Measurements from ENCODE around the gene AP2S1. TPM values are rescaled to one million over a fixed set of nuclear protein-coding genes. Genes with fewer than 3 reads are reported as not detected.
"Not testable (repeated sequence)": the region's sequence is repeated elsewhere in the genome, so short reads cannot be mapped to it uniquely, and the experiment has no call there.

The AP2S1 gene
- polyA plus RNA-seq, 3 donors: 90.2 to 120 (median 95.1) TPM

GRCh38 chr19:46859637-46860124 lies 9.0 kb upstream of the AP2S1 start:
- no peak for DNase-seq (ENCODE audit: extremely low read depth in 1 of 11, low read depth in 9 of 11, low spot score in 4 of 11)

DNA sequence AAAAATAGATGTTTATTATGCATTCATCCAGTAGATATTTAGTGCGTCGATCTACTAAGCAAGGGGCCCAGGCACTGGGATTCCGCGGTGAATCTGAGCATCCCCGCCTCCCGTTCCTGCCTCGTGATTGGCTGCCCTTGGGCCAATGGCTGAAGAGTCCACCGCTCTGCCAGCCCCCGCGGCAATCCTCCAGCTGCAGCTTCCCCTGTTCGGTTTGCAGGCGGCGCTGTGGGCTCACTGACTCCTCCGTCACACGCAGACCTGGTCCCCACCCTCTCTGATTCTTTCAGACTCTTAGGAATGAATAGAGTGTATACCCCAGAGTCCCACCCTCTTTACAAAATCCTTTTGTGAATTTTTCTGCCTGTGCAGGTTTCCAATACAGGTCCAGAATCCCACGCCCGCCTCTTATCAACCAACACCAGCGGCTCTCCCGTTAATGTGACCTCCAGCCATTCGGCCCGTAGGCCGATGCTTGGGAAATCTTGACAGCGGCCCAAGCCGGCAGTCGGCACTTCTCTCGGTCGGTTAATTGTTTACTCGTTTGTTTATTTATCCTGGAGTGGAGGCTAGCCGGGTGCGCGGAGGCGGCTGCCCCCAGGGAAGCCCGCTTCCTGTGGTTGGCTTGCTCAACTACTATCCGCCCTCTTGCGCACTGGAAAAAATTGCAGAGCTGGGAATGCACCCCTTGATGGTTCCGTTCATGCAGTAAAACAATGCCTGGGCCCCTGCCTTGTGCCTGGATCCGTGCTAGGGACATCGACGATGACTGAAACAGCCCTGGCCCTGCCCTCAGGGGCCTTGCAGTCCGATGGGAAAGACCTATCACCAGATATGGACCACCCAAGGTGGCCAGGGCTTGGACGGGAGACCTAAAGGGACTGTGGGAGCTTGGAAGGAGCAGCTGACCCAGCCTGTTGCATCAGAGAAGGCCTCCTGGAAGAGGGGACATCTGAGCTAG lies 5.7 kb upstream of the AP2S1 start:
- DNase-seq (ENCODE audit: extremely low read depth in 1 of 11, low read depth in 9 of 11, low spot score in 4 of 11): peak; percentile 73 to 93 (median 89)

GRCh38 chr19:46854698-46855097 lies 4.1 kb upstream of the AP2S1 start:
- DNase-seq (ENCODE audit: extremely low read depth in 1 of 11, low read depth in 9 of 11, low spot score in 4 of 11): not testable (repeated sequence)

GRCh38 chr19:46852830-46853229 lies 2.2 kb upstream of the AP2S1 start:
- DNase-seq (ENCODE audit: extremely low read depth in 1 of 11, low read depth in 9 of 11, low spot score in 4 of 11): no peak

- DNase-seq (ENCODE audit: extremely low read depth in 1 of 11, low read depth in 9 of 11, low spot score in 4 of 11): no peak
Measured at GRCh38 chr19:46849610-46850009, 1.0 kb downstream of the AP2S1 start.

DNA sequence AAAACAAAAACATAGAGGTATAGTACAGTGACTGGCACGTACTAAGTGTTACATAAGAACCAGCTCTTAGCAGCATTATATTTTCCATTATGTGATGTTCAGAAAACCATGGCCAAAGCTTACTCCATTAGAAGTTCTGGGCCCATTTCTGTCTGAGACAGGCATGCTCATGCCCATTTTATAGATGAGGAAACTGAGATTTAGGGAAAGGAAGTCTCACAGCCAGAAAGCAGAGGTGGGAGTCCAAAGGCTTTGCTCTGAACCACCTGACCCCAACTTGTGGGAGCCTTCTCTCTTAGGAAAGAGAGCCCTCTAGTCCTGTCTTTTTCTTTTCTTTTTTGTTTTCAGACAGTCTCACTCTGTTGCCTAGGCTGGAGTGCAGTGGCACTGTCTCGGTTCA lies 2.3 kb downstream of the AP2S1 start:
- DNase-seq (ENCODE audit: extremely low read depth in 1 of 11, low read depth in 9 of 11, low spot score in 4 of 11): no peak

DNA sequence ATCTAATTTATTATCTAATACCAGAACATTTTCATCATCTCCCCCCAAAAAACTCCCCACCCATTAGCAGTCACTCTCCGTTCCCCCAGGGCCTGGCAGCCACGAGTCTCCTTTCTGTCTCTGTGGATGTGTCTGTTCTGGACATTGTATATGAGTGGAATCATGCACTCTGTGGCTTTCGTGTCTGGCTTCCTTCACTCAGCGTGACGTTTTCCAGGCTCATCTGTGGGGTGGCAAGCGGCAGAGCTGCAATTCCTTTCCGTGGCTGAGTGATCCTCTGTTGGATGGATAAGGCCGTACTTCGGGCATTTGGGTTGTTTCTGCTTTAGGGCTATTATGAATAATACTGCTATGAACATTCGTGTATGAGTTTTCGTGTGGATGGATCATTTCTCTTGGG lies 3.1 kb downstream of the AP2S1 start:
- no peak for DNase-seq (ENCODE audit: extremely low read depth in 1 of 11, low read depth in 9 of 11, low spot score in 4 of 11)

DNA sequence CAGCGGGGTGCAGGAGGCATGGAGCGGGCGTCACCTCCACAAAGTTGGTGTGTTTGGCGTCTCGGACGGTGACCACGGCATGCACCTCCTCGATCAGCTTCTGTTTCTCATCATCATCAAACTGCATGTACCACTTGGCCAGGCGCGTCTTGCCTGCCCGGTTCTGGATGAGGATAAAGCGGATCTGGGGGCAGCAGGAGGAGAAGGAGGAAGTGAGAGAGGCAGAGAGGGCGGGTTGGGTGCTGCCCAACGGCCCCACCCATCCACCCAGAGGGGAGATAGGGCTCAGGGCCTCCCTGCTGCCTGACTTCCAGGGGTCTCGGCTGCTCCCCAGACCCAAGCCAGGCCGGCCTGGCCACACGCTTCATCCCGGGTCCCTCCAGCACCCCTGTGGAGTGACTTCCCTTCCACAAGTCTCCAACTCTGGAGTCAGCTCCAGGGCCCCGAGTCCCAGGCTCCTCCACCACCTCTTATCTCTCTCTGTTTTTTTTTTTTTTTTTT lies 4.6 kb downstream of the AP2S1 start:
- DNase-seq (ENCODE audit: extremely low read depth in 1 of 11, low read depth in 9 of 11, low spot score in 4 of 11): no peak

GRCh38 chr19:46844067-46844489 lies 6.6 kb downstream of the AP2S1 start:
- no peak for DNase-seq (ENCODE audit: extremely low read depth in 1 of 11, low read depth in 9 of 11, low spot score in 4 of 11)

GRCh38 chr19:46842791-46843190 lies 7.9 kb downstream of the AP2S1 start:
- no peak for DNase-seq (ENCODE audit: extremely low read depth in 1 of 11, low read depth in 9 of 11, low spot score in 4 of 11)

GRCh38 chr19:46841458-46842083 lies 9.1 kb downstream of the AP2S1 start:
- DNase-seq (ENCODE audit: extremely low read depth in 1 of 11, low read depth in 9 of 11, low spot score in 4 of 11): no peak

- peak in 7 of 11 donors; percentile 65 to 71 (median 66) for DNase-seq (ENCODE audit: extremely low read depth in 1 of 11, low read depth in 9 of 11, low spot score in 4 of 11)
Measured at GRCh38 chr19:46840498-46840942, 10.1 kb downstream of the AP2S1 start.

- no peak for DNase-seq (ENCODE audit: extremely low read depth in 1 of 11, low read depth in 9 of 11, low spot score in 4 of 11)
Measured at GRCh38 chr19:46839752-46840497, 10.7 kb downstream of the AP2S1 start.

DNA sequence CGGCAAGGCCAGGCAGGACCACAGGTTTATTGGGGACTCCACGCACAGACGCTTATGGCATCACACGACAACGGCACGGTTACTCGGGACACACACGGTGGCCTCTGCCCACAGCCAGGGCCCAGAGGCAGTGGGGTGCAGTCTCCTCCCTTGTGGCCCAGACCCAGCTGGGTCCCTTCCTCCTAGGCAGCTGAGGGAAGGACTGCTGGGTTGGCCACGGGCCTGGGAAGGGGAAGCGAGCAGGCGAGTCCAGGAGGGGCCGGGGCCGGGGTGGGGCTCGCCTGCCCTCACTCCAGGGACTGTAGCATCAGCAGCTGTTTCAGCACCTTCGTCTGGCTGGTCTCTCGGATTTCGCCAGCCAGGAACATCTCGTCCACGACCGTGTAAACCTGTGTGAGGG lies 12.5 kb downstream of the AP2S1 start:
- DNase-seq (ENCODE audit: extremely low read depth in 1 of 11, low read depth in 9 of 11, low spot score in 4 of 11): no peak

GRCh38 chr19:46834984-46835383 lies 15.7 kb downstream of the AP2S1 start:
- DNase-seq (ENCODE audit: extremely low read depth in 1 of 11, low read depth in 9 of 11, low spot score in 4 of 11): no peak

- DNase-seq (ENCODE audit: extremely low read depth in 1 of 11, low read depth in 9 of 11, low spot score in 4 of 11): no peak
Measured at GRCh38 chr19:46834121-46834520, 16.5 kb downstream of the AP2S1 start.

DNA sequence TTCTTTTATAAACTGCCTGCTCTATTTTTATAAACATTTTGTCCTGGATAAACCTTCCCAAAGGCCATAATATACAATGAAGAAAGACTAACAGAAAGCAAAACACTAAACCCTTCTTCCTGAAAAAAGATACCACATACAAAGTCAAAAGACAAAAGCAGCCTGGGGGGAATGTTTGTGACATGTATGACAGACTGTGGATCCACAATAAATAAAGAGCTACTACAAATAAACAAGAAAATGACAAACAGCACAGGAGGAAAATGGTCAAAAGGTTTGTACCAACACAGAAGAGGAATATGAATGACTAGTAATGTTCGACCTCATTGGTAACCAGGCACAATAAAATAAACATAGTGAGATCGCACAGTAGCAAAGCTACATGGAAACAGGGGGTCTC lies 19.8 kb downstream of the AP2S1 start:
- DNase-seq (ENCODE audit: extremely low read depth in 1 of 11, low read depth in 9 of 11, low spot score in 4 of 11): no peak

GRCh38 chr19:46828484-46828883 lies 22.2 kb downstream of the AP2S1 start:
- DNase-seq (ENCODE audit: extremely low read depth in 1 of 11, low read depth in 9 of 11, low spot score in 4 of 11): no peak

- DNase-seq (ENCODE audit: extremely low read depth in 1 of 11, low read depth in 9 of 11, low spot score in 4 of 11): no peak
Measured at GRCh38 chr19:46825731-46826055, 25.0 kb downstream of the AP2S1 start.
